NT2/D1 (cell line): ENCODE data around the gene ERVFRD-1.
A peak's percentile ranks its signal among the peaks of the same experiment; 100 is the strongest.
"Not testable (repeated sequence)": the region's sequence is repeated elsewhere in the genome, so short reads cannot be mapped to it uniquely, and the experiment has no call there.

Source experiments
- DNase-seq: peaks from one replicate; pipeline ENCODE4 v3.0.0-alpha.2; 2011; ENCODE audit warnings: low read depth, low spot score
- H3K27me3 ChIP-seq: 2 replicates; pipeline ENCODE4 v1.6.0; 2011; ENCODE audit warnings: mild to moderate bottlenecking; ENCODE audit not compliant: insufficient read length, insufficient read depth
- H3K36me3 ChIP-seq: 2 replicates; pipeline ENCODE4 v1.6.1; 2011; ENCODE audit warnings: mild to moderate bottlenecking, low read length, mixed read lengths; ENCODE audit not compliant: insufficient read depth, insufficient read length
- H3K4me1 ChIP-seq: 2 replicates; pipeline ENCODE4 v1.5.1; 2011; ENCODE audit not compliant: insufficient read depth, insufficient read length
- H3K4me3 ChIP-seq: 2 replicates; pipeline ENCODE4 v1.5.1; 2011; ENCODE audit warnings: low read depth; ENCODE audit not compliant: insufficient read length
- H3K9ac ChIP-seq: 2 replicates; pipeline ENCODE4 v1.6.0; 2011; ENCODE audit warnings: low read depth; ENCODE audit not compliant: insufficient read length
- H3K9me3 ChIP-seq: 2 replicates; pipeline ENCODE4 v1.5.1; 2011; ENCODE audit warnings: mild to moderate bottlenecking, low read length; ENCODE audit not compliant: insufficient read depth
- SUZ12 ChIP-seq: IDR thresholded peaks from 2 replicates; pipeline ENCODE4 v1.6.1; 2011; ENCODE audit not compliant: insufficient read length, insufficient read depth; ENCODE audit errors: extremely low read depth
- YY1 ChIP-seq: IDR thresholded peaks from 2 replicates; pipeline ENCODE4 v1.6.1; 2011; ENCODE audit not compliant: insufficient read length, insufficient read depth
- ZNF274 ChIP-seq: IDR thresholded peaks from 2 replicates; pipeline ENCODE4 v1.6.1; 2011; ENCODE audit warnings: mild to moderate bottlenecking, low read depth, low read length

Gene ERVFRD-1

DNA sequence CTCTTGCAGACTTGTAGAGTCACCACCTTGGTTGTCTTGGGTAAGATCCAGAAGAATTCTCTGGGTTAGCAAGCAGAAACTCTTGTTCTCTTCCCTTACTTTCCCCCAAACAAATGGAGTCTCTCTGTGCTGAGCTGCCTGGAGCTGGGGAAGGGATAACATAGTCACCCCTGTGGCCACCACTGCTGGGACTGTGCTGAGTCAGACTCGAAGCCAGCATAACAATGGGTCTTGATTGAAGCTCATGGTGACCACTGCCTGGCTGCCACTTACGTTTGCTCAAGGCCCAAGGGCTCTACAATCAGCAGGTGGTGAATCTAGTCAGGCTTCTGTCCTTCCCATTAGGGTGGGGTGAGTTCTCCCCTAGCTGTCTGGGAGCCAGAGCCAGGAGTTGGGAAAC is 15.4 kb upstream of the ERVFRD-1 start:
- Histone ChIP-seq H3K4me3 (no peak overlapping the region), H3K36me3 (peaks cover 5% of the 10 kb centered on the region), H3K4me1 (no peaks in the 10 kb centered on the region), H3K27me3 (no peaks in the 10 kb centered on the region), H3K9ac (no peak overlapping the region), H3K9me3 (no peaks in the 10 kb centered on the region; the same call in 1 of the 2 replicates)
- TF ChIP-seq ZNF274 (no peak), YY1 (no peak), SUZ12 (no peak)
- DNase-seq: peak; percentile 30

DNA sequence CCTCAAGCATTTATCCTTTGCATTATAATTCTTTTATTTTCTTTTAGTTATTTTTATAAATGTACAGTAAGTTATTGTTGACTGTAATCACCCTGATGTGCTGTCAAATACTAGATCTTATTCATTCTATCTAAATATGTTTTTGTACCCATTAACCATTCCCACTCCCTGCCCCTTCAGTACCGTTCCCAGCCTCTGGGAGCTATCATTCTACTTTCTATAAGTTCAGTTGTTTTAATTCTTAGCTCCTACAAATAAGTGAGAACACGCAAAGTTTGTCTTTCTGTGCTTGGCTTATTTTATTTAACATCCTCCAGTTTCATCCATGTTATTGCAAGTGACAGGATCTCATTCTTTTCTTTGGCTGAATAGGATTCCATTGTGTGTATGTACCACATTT is 12.5 kb upstream of the ERVFRD-1 start:
- Histone ChIP-seq H3K4me1 (no peaks in the 10 kb centered on the region), H3K9ac (no peak overlapping the region), H3K9me3 (no peaks in the 10 kb centered on the region; the same call in 1 of the 2 replicates), H3K27me3 (no peaks in the 10 kb centered on the region), H3K4me3 (no peak overlapping the region), H3K36me3 (peaks cover 5% of the 10 kb centered on the region)
- no peak for DNase-seq
- TF ChIP-seq YY1: no peak
- TF ChIP-seq ZNF274: no peak
- TF ChIP-seq SUZ12: no peak

DNA sequence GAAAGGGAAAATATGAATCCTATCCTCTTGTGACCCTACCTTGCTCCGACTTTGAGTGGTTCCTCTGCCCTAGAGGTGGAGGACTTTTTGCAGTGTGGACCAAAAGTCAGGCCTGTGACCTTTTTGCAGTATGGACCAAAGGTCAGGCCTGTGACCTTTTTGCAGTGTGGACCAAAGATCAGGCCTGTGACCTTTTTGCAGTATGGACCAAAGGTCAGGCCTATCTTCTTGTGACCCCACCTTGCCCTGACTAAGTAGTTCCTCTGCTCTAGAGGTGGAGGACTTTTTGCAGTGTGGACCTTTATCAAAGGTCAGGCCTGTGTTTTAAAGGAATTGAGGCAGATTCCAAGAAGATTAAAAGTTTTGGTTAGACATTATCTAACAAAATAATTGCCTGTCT is 10.9 kb upstream of the ERVFRD-1 start:
- H3K36me3 ChIP-seq: no peaks in the 10 kb centered on the region
- H3K9me3 ChIP-seq: no peaks in the 10 kb centered on the region
- H3K27me3 ChIP-seq: no peaks in the 10 kb centered on the region
- TF ChIP-seq ZNF274: no peak
- no peak for TF ChIP-seq YY1
- no peak for TF ChIP-seq SUZ12
- H3K4me3 ChIP-seq: no peak overlapping the region
- DNase-seq: no peak
- no peak overlapping the region for H3K9ac ChIP-seq
- no peaks in the 10 kb centered on the region for H3K4me1 ChIP-seq

GRCh38 chr6:11121851-11122250 is 10.3 kb upstream of the ERVFRD-1 start:
- no peak for TF ChIP-seq SUZ12
- TF ChIP-seq YY1: no peak
- TF ChIP-seq ZNF274: no peak
- Histone ChIP-seq H3K36me3 (no peaks in the 10 kb centered on the region), H3K4me1 (no peaks in the 10 kb centered on the region), H3K9me3 (no peaks in the 10 kb centered on the region), H3K27me3 (no peaks in the 10 kb centered on the region), H3K9ac (no peak overlapping the region), H3K4me3 (no peak overlapping the region)
- no peak for DNase-seq

GRCh38 chr6:11120271-11121005 is 8.9 kb upstream of the ERVFRD-1 start:
- Histone ChIP-seq H3K36me3 (no peaks in the 10 kb centered on the region), H3K4me3 (no peak overlapping the region), H3K9ac (no peak overlapping the region), H3K27me3 (no peaks in the 10 kb centered on the region), H3K9me3 (no peaks in the 10 kb centered on the region), H3K4me1 (no peaks in the 10 kb centered on the region)
- no peak for DNase-seq
- TF ChIP-seq ZNF274 (no peak), SUZ12 (no peak), YY1 (no peak)

DNA sequence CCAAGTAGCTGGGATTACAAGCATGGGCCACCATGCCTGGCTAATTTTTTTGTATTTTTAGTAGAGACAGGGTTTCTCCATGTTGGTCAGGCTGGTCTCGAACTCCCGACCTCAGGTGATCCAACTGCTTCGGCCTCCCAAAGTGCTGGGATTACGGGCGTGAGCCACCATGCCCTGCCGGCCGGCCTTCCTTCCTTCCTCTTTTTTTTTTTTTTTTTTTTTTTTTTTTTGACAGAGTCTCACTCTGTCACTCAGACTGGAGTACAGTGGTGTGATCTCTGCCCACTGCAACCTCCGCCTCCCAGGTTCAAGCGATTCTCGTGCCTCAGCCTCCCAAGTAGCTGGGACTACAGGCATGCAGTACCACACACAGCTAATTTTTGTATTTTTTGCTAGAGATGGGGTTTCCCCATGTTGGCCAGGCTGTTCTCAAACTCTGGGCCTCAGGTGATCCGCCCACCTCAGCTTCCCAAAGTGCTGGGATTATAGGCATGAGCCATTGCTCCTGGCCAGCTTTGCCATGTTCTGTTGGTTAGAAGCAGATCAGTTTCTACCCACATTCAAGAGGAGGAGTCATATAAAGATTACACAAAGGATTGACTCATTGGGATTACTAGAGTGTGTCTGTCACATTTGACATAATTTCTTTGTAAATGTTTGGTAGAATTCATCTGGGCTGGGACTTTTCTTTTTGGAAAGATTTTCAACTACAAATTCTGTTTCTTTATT is 4.4 kb upstream of the ERVFRD-1 start:
- DNase-seq, H3K4me1 ChIP-seq, H3K27me3 ChIP-seq, H3K4me3 ChIP-seq, H3K9me3 ChIP-seq, H3K36me3 ChIP-seq, H3K9ac ChIP-seq: not testable (repeated sequence)

GRCh38 chr6:11113038-11113437 is 1.5 kb upstream of the ERVFRD-1 start:
- TF ChIP-seq SUZ12 (no peak), ZNF274 (no peak), YY1 (no peak)
- DNase-seq: no peak
- Histone ChIP-seq H3K27me3 (no peaks in the 10 kb centered on the region), H3K9me3 (no peaks in the 10 kb centered on the region), H3K4me3 (no peak overlapping the region), H3K36me3 (peaks cover 3% of the 10 kb centered on the region), H3K9ac (no peak overlapping the region), H3K4me1 (no peaks in the 10 kb centered on the region)
